Activated CD4-positive, alpha-beta memory T cell treated with anti-CD3 and anti-CD28 coated beads, Interleukin-2, amount 10 ng/mL, durations not matched to agents 7 days and 5 days (primary cell): ENCODE results near the gene GATAD2A. TPM values are rescaled to one million over a fixed set of nuclear protein-coding genes. Genes with fewer than 3 reads are reported as not detected.
A peak's percentile ranks its signal among the peaks of the same experiment; 100 is the strongest.

Experiments
- CTCF ChIA-PET: fragments of 350-600 bp; sonication (Branson Sonifier 250); formaldehyde crosslinking; loops from one replicate; lab custom pipeline; 2021; ENCODE audit warnings: antibody characterized with exemption, inconsistent platforms; lab: Charles Lee
- POLR2A ChIA-PET: fragments of 350-600 bp; sonication (Branson Sonifier 250); formaldehyde crosslinking; loops from one replicate; lab custom pipeline; 2021; ENCODE audit warnings: antibody characterized with exemption; lab: Charles Lee
- DNase-seq: peaks from one replicate; pipeline ENCODE4 v3.0.0-alpha.2; 2020
- H3K27ac Mint-ChIP-seq: one replicate; pipeline ENCODE4 v1.8.0; 2021; ENCODE audit warnings: mild to moderate bottlenecking, mixed read lengths
- H3K27me3 Mint-ChIP-seq: one replicate; pipeline ENCODE4 v1.8.0; 2021; ENCODE audit warnings: mixed read lengths
- H3K36me3 Mint-ChIP-seq: one replicate; pipeline ENCODE4 v1.8.0; 2021; ENCODE audit warnings: low read depth, mixed read lengths
- H3K4me1 Mint-ChIP-seq: one replicate; pipeline ENCODE4 v1.8.0; 2021; ENCODE audit warnings: mixed read lengths
- H3K4me3 Mint-ChIP-seq: one replicate; pipeline ENCODE4 v1.8.0; 2021; ENCODE audit warnings: mild to moderate bottlenecking, mixed read lengths
- H3K9me3 Mint-ChIP-seq: one replicate; pipeline ENCODE4 v1.8.0; 2021; ENCODE audit warnings: mixed read lengths
- total RNA-seq, 2 experiments: library from RNA; stranded (reverse); gene quantifications; one replicate each; pipeline ENCODE4 v1.2.3, GENCODE V29; 2021

GATAD2A gene
- total RNA-seq, 2 experiments from 2014 or later: 109 to 113 TPM

DNA sequence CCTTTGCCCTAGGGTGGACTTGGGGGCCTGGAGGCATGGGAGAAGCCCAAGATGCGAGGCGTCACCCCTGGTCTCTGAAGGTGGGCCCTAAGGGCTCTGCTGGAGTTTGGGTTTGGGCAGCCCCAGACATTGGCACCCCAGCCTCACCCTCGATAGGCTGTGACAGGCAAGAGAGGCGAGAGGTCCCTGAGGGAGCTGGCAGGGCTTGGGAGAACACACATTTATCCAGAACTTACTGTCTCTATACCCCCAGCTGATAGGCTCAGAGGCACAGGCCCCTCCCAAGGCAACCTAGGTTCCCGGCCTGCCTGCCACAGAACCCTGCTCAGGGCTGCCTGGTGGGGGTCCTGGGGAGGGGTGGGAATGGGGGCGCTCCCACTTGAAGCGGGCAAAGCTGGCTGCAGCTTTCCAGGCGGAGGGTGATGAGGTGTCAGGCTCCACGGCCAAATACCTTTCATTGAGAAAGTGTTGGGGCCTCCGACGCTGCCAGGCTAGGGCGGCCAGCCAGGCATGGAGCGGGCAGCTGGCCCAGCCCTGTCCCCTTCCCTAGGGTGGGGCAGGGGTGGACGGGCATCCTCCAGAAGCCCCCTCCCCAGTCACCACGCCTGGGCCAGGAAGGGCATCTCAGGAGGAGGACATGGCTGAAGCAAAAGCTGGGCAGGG, 142.3 kb downstream of the GATAD2A start:
- Mint-ChIP-seq H3K4me3 (no peak overlapping the region), H3K9me3 (no peaks in the 10 kb centered on the region)
- CTCF ChIA-PET: interaction anchor here (0.6 kb wide), 1 partner anchor 8 kb away, joined by 3 read pairs; no protein-coding TSS in a partner anchor

DNA sequence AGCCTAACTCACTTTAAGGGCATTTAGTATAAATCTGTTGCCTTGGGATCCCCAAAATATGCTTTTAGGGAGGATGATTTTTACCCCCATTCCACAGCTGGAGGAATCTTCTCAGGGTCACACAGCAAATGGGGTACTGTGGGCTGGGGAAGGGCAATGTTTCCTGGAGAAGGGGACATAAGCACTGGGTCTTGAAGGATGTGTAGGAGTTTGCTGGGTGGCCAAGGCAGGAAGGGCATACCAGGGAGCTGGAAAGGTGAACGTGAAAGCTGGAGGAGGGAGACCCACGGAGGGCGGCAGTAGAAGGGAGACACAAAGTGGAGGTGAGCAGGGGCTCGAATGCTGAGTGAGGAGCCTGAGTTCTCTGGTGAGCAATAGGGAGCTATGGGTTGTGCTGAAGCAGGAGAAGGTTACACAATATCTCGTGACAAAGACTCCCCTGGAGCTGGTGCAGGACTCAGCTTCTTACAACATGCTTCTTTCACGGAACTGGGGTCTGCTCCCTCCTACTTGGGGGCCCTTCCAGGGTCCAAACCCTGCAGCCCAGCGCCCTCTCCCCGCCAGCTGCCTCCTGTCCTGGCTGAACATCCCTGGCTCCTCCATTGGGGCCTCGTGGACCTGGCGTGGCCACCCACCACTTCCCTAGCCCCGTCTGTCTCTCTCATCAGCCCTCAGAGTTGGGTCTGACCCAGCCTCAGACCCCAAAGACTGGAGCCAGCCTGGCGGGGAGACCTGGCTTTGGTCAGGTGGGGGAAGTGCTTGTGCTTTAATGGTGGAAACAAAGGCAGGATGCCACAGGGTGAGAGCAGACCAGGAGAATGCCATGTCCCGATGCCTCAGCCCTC, 143.7 kb downstream of the GATAD2A start:
- Mint-ChIP-seq H3K4me1 (no peaks in the 10 kb centered on the region), H3K4me3 (no peak overlapping the region), H3K27me3 (peaks cover 3% of the 10 kb centered on the region), H3K36me3 (no peaks in the 10 kb centered on the region), H3K9me3 (no peaks in the 10 kb centered on the region), H3K27ac (no peak overlapping the region)
- CTCF ChIA-PET: no interaction called here
- POLR2A ChIA-PET: no interaction called here
- DNase-seq: no peak

More for the DNA sequence above, 142.3 kb downstream of the GATAD2A start:
- no peak for DNase-seq
- no peaks in the 10 kb centered on the region for H3K4me1 Mint-ChIP-seq
- no peaks in the 10 kb centered on the region for H3K36me3 Mint-ChIP-seq
- H3K27me3 Mint-ChIP-seq: peaks cover 3% of the 10 kb centered on the region
- H3K27ac Mint-ChIP-seq: no peak overlapping the region
- POLR2A ChIA-PET: interaction anchor here (0.8 to 0.9 kb wide), 2 partner anchors 9 to 16 kb away, joined by 3 read pairs; no protein-coding TSS in a partner anchor

DNA sequence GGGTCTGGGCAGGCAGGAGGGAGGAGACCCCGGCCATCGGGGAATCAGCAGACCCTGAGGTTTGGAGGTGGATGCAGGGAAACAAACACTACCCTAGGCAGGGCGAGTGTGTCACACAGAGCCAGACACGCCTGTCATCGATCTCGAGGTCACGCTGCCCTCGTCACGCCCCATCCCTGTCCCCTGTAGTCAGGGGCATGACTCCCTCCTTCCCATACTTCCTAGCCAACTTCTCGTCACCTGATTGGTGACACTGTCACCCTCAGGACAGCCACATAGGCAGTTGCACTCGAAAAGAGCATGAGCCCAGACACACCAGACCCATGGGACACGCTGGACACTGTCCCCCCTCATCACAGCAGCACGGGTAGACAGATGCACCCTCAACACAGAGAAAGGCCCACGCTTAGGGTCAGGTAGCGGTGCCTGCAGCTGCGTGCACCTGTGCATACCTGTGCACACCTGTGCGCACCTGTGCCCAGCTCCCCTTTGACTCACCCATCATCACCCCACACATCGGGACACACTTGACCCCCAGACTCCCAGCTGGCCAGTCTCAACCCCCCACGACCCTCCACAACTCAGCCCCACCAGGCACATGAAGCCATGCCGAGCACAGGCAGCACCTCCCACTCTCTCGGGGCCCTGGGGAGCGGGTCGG, 144.5 kb downstream of the GATAD2A start:
- Mint-ChIP-seq H3K27ac (no peak overlapping the region), H3K4me3 (no peak overlapping the region), H3K36me3 (no peaks in the 10 kb centered on the region), H3K4me1 (peaks cover 3% of the 10 kb centered on the region), H3K9me3 (no peaks in the 10 kb centered on the region), H3K27me3 (peaks cover 3% of the 10 kb centered on the region)
- DNase-seq: no peak
- CTCF ChIA-PET: no interaction called here
- POLR2A ChIA-PET: no interaction called here

DNA sequence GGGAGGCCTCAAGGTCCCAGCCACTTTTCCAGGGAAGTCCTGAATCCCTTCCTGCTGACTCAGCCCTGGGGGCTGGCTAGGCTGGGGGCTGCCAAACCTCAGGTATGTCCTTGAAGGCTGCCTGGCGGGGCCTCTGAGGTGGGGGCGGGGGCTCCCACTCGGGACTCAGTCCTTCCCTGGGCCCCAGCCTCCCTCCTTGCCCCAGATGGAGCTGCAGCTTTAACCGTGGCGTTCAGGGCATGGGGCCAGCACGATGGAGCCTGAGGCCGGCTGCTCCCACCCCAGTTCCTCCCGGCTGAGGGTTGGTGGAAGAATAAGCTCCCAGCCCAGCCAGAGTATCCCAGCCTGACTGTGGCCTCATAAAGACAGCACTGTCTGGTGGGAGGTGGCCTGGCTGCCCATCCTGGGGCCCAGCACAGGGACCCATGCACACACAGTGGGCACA, 145.0 kb downstream of the GATAD2A start:
- Mint-ChIP-seq H3K27me3 (peaks cover 3% of the 10 kb centered on the region), H3K27ac (no peak overlapping the region), H3K9me3 (no peaks in the 10 kb centered on the region), H3K4me3 (no peak overlapping the region), H3K4me1 (peaks cover 3% of the 10 kb centered on the region), H3K36me3 (no peaks in the 10 kb centered on the region)
- CTCF ChIA-PET: interaction anchor here (1.1 to 1.2 kb wide), 2 partner anchors 9 to 101 kb away, joined by 3 read pairs; no protein-coding TSS in a partner anchor
- POLR2A ChIA-PET: interaction anchor here (1.0 kb wide), 1 partner anchor 10 kb away, joined by 3 read pairs; no protein-coding TSS in a partner anchor
- DNase-seq: no peak

DNA sequence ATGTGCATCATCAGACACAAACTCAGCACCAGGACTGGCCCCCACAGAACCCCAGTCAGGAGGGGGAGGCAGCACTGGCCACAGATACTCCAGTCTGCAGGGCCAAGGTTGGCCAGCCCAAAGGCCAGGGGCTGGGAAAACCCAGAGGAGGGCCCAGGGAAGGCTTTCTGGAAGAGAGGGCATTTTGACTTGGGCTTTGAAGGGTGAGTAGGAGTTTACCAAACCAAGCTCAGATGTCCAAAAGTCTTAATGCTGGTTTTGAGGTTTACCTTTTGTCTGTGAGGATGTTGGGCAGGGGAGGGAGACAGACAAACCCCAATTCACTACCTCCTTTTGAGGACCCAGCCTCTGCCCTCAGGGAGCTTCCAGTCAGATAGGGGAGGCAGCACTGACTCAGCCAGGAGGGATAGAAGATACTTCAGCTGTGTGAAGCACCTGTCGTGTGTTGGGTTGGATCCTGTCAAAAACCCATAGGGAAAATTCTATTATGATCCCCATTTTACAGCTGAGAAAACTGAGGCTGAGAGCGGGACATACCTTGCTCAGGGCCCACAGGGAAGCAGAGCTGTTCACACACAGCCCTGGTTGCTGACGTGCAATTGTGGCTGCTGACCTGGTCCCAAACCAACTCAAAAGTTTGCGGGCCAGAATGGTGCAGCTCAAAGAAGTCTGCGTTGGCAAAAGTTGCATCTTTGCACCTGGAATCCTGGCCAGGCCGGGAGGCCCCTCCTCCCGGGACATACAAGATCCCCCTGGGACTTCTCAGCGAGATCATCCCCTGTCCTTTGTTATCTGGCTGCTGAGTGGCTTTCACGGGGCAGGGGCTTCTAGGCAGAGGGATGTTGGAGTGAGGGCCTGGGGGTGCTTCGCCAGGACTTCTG, 145.7 kb downstream of the GATAD2A start:
- no peak for DNase-seq
- H3K27ac Mint-ChIP-seq: no peak overlapping the region
- H3K9me3 Mint-ChIP-seq: no peaks in the 10 kb centered on the region
- peaks cover 3% of the 10 kb centered on the region for H3K4me1 Mint-ChIP-seq
- H3K27me3 Mint-ChIP-seq: peaks cover 3% of the 10 kb centered on the region
- POLR2A ChIA-PET: interaction anchor here (0.9 to 1.0 kb wide), 2 partner anchors 9 to 181 kb away, joined by 3 to 4 read pairs; partner anchors contain the start of gene ZNF14
- no peaks in the 10 kb centered on the region for H3K36me3 Mint-ChIP-seq
- CTCF ChIA-PET: interaction anchor here (1.1 to 1.2 kb wide), 2 partner anchors 9 to 100 kb away, joined by 3 read pairs; no protein-coding TSS in a partner anchor
- H3K4me3 Mint-ChIP-seq: no peak overlapping the region

DNA sequence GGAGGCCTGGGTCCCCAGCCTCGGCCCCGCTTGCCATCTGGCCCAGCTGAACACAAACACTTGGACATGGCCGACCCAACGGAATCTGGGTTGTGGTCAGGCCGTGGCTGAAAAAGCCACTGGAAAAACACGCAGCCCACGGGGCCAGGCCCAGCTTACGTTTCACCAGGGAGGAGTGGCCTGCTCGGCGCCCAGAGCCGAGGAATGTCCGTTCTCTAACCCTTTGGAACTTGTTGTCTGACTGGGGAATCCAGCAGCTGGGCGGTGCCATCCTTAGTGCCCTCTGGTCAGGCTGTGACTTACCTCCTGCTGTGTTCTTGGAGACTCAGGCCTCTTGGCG, 146.3 kb downstream of the GATAD2A start:
- Mint-ChIP-seq H3K4me1 (peaks cover 3% of the 10 kb centered on the region), H3K36me3 (no peaks in the 10 kb centered on the region), H3K27ac (no peak overlapping the region), H3K9me3 (no peaks in the 10 kb centered on the region), H3K4me3 (no peak overlapping the region), H3K27me3 (peaks cover 3% of the 10 kb centered on the region)
- POLR2A ChIA-PET: interaction anchor here (0.9 to 1.2 kb wide), 2 partner anchors 31 to 181 kb away, joined by 3 to 4 read pairs; partner anchors contain the start of gene ZNF14
- no peak for DNase-seq
- CTCF ChIA-PET: interaction anchor here (1.2 to 3.2 kb wide), 3 partner anchors 17 to 99 kb away, joined by 3 to 22 read pairs (median 7); no protein-coding TSS in a partner anchor

DNA sequence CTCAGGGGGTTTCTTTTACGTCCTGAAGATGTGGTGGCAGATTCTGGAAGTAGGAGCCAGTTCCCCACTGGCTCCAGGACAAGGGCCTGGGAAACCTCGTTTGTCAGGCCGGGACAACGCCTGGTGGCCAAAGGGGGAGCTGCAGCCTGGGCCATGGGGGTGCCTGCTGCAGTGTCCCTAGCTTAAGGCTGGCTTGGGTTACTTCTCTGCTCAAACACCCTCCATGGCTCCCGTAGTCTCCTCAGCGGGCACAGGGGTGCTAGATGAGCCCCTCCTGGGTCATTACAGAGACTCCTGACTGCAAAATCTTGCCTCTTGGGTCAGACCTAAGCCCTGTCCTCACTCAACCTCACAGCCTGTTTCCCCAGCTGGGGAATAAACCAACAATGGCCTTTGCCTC, 147.3 kb downstream of the GATAD2A start:
- peak; percentile 40 for DNase-seq
- Mint-ChIP-seq H3K27ac (no peak overlapping the region), H3K9me3 (no peaks in the 10 kb centered on the region), H3K36me3 (no peaks in the 10 kb centered on the region), H3K27me3 (peaks cover 3% of the 10 kb centered on the region), H3K4me3 (no peak overlapping the region), H3K4me1 (peaks cover 3% of the 10 kb centered on the region)
- POLR2A ChIA-PET: interaction anchor here (1.1 to 1.4 kb wide), 4 partner anchors 20 to 52 kb away, joined by 3 to 4 read pairs (median 3); no protein-coding TSS in a partner anchor
- CTCF ChIA-PET: interaction anchor here (0.6 to 3.2 kb wide), 9 partner anchors 8 to 91 kb away, joined by 3 to 22 read pairs (median 7); no protein-coding TSS in a partner anchor

DNA sequence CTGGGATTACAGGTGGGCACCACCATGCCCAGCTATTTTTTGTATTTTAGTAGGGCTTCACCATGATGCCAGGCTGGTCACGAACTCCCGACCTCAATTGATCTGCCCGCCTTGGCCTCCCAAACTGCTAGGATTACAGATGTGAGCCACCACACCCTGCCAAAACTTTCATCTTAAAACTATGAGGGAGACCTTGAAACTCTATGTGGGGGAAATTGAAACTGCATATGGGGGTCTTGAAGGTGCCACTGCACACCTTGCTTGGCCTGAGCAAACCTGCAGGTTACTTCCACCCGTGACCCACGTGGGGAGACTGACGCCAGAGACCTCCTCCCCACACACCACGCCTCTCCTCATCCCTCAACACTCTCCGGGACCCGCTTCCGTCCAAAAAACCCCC, 148.2 kb downstream of the GATAD2A start:
- peaks cover 4% of the 10 kb centered on the region for H3K4me1 Mint-ChIP-seq
- H3K36me3 Mint-ChIP-seq: peaks cover 4% of the 10 kb centered on the region
- no peak overlapping the region for H3K27ac Mint-ChIP-seq
- peaks cover 3% of the 10 kb centered on the region for H3K27me3 Mint-ChIP-seq
- CTCF ChIA-PET: interaction anchor here (0.7 to 3.2 kb wide), 23 partner anchors 10 to 180 kb away, joined by 3 to 25 read pairs (median 5); partner anchors contain the start of gene GMIP
- no peak overlapping the region for H3K4me3 Mint-ChIP-seq
- no peaks in the 10 kb centered on the region for H3K9me3 Mint-ChIP-seq
- DNase-seq: no peak
- POLR2A ChIA-PET: interaction anchor here (1.4 to 1.9 kb wide), 2 partner anchors 21 to 90 kb away, joined by 3 to 6 read pairs; partner anchors contain the start of gene GMIP

DNA sequence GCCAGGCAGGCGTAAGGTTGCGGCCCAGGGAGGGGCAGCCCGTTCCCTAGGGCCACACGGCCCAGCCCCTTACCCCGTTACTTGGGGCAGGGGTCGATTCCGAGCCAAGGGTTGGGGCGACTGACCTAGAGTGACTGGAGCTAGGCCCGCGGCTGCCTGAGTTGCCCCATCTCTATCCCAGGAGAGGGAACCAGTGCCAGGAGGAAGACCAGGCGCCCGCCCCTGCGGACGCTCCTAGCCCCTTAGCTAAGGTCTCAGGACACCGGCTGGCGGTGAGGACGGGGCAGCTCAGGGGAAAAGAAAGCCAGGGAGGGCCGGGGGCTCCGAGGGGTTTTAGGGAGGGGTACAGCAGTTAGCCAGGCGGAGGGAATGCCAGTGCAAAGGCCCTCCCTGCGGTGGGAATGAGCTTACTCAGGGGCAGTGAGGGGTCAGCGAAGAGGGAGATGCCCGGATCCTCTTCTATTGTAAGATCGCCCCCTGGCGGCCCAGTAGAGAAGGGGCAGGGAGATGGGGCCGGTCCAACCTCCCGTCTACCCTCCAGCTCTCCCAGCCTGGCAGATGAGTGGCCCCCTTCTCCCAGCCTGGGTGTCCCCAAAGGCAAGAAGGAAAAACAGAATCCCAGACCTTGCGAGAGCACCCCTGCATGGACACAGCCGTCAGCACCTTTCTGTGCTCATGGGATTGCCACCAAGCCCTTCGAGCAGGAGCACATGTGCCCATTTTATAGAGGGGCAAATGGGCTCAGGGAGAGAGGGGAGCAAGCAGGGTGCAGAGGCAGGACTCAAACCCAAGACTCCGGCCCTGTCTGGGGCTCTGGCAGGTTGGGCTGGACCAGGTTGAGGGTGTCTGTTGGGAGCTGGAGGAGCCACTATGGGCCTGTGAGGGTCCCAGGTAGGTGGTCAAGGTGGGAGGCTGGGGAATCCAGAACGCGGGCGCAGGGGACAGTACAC, 148.9 kb downstream of the GATAD2A start:
- DNase-seq: peak; percentile 67
- Mint-ChIP-seq H3K36me3 (peaks cover 10% of the 10 kb centered on the region), H3K27me3 (no peaks in the 10 kb centered on the region), H3K4me1 (peaks cover 10% of the 10 kb centered on the region), H3K27ac (no peak overlapping the region), H3K4me3 (no peak overlapping the region), H3K9me3 (no peaks in the 10 kb centered on the region)
- POLR2A ChIA-PET: interaction anchor here (1.2 to 1.9 kb wide), 4 partner anchors 21 to 312 kb away, joined by 3 to 6 read pairs (median 4); partner anchors contain the start of genes GMIP and ZNF253
- CTCF ChIA-PET: interaction anchor here (0.7 to 3.2 kb wide), 26 partner anchors 11 to 180 kb away, joined by 3 to 25 read pairs (median 4); partner anchors contain the start of gene GMIP

DNA sequence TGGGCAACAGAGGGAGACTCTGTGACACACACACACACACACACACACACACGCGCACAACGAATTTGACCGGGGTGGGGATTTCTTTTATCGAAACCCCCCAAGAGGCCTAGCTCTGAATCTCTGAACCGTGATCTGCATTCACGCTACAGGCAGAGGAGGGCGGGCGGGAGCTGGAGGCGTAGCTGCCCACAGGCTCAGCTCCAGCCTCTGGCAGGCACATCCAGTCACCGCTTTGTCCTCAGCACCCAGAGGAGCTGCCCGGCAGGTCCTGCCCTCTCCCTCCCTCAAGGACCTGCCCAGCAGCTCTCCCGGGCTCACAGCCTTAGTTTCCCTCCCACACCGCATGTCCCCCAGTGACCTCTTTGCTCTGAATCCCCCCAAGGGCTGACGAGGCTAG, 152.6 kb downstream of the GATAD2A start:
- no peak for DNase-seq
- Mint-ChIP-seq H3K27ac (no peak overlapping the region), H3K4me1 (peaks cover 23% of the 10 kb centered on the region), H3K4me3 (no peak overlapping the region), H3K9me3 (no peaks in the 10 kb centered on the region), H3K27me3 (no peaks in the 10 kb centered on the region), H3K36me3 (peaks cover 35% of the 10 kb centered on the region)
- ChIA-PET CTCF (interaction anchor here (0.7 kb wide), 1 partner anchor 27 kb away, joined by 3 read pairs; no protein-coding TSS in a partner anchor), POLR2A (interaction anchor here (1.0 to 1.1 kb wide), 2 partner anchors 21 to 105 kb away, joined by 3 read pairs; partner anchors contain the start of gene ATP13A1)
